IMR-90 (cell line): ENCODE measurements around the gene CASTOR1. TPM values are rescaled to one million over a fixed set of nuclear protein-coding genes. Genes with fewer than 3 reads are reported as not detected.

Source experiments
- ATAC-seq: fragments of 200-7000 bp; cut with Tn5 transposase; 2 replicates; pipeline ENCODE4 v1.9.1; 2020; ENCODE audit warnings: low read depth, mild to moderate bottlenecking, moderate library complexity
- BruUV-seq: library from RNA; stranded (reverse); fragments of 400-500 nt; replicated peaks from 2 replicates; lab custom pipeline; 2021; lab: Mats Ljungman, UMichigan
- CTCF ChIA-PET: fragments of 300-600 bp; formaldehyde crosslinking; extraction: SDS; loops from one replicate; lab custom pipeline; 2021; ENCODE audit warnings: antibody characterized with exemption; lab: Yijun Ruan, JAX
- POLR2A ChIA-PET: fragments of 300-600 bp; sonication (Branson Sonifier 250); formaldehyde crosslinking; loops from one replicate; lab custom pipeline; 2022; ENCODE audit warnings: antibody characterized with exemption; ENCODE audit not compliant: unreplicated experiment; lab: Charles Lee
- DNase-seq: peaks from one replicate; pipeline ENCODE4 v3.0.0; 2013
- H2AFZ ChIP-seq: replicated peaks from 2 replicates; pipeline ENCODE3; 2013; ENCODE audit warnings: low read length, mild to moderate bottlenecking; ENCODE audit not compliant: poor library complexity
- H2AK5ac ChIP-seq: 2 replicates; pipeline ENCODE4 v1.6.1; 2013; ENCODE audit warnings: low read depth, low read length, inconsistent platforms
- H2AK9ac ChIP-seq: replicated peaks from 2 replicates; pipeline ENCODE3; 2013; ENCODE audit warnings: mild to moderate bottlenecking, low read depth, low read length, moderate library complexity; ENCODE audit not compliant: poor library complexity
- H2BK120ac ChIP-seq: 2 replicates; pipeline ENCODE4 v1.6.1; 2013; ENCODE audit warnings: low read depth, low read length, inconsistent platforms
- H2BK15ac ChIP-seq: 3 replicates; pipeline ENCODE4 v1.6.1; 2013; ENCODE audit warnings: low read depth, low read length, inconsistent platforms
- H2BK20ac ChIP-seq: 2 replicates; pipeline ENCODE4 v1.6.1; 2013; ENCODE audit warnings: low read depth, mild to moderate bottlenecking, inconsistent platforms, low read length, moderate library complexity
- H2BK5ac ChIP-seq: 2 replicates; pipeline ENCODE4 v1.6.1; 2013; ENCODE audit warnings: mild to moderate bottlenecking, low read depth, low read length, inconsistent platforms; ENCODE audit not compliant: poor library complexity, severe bottlenecking
- H3K14ac ChIP-seq: replicated peaks from 2 replicates; pipeline ENCODE4 v1.6.1; 2013; ENCODE audit warnings: low read depth, low read length, inconsistent platforms
- H3K18ac ChIP-seq: 2 replicates; pipeline ENCODE4 v1.6.1; 2013; ENCODE audit warnings: low read depth, low read length, control low read depth
- H3K23ac ChIP-seq: 2 replicates; pipeline ENCODE4 v1.6.1; 2013; ENCODE audit warnings: low read depth, low read length, inconsistent platforms
- H3K27ac ChIP-seq: 2 replicates; pipeline ENCODE4 v1.5.1; 2013; ENCODE audit warnings: mild to moderate bottlenecking, control low read depth, low read length; ENCODE audit not compliant: insufficient read depth
- H3K27me3 ChIP-seq: 2 replicates; pipeline ENCODE4 v1.6.1; 2013; ENCODE audit warnings: low read length; ENCODE audit not compliant: control insufficient read depth, insufficient read depth
- H3K36me3 ChIP-seq: 2 replicates; pipeline ENCODE4 v1.6.1; 2013; ENCODE audit warnings: low read length, mixed read lengths; ENCODE audit not compliant: control insufficient read depth, insufficient read depth
- H3K4ac ChIP-seq: 2 replicates; pipeline ENCODE4 v1.6.1; 2013; ENCODE audit warnings: low read depth, low read length, inconsistent platforms
- H3K4me1 ChIP-seq: 2 replicates; pipeline ENCODE4 v1.6.1; 2013; ENCODE audit warnings: low read length, mixed read lengths; ENCODE audit not compliant: control insufficient read depth, insufficient read depth
- H3K4me2 ChIP-seq: 2 replicates; pipeline ENCODE4 v1.6.1; 2013; ENCODE audit warnings: low read depth, mild to moderate bottlenecking, control low read depth, low read length, moderate library complexity
- H3K4me3 ChIP-seq: 2 replicates; pipeline ENCODE4 v1.5.1; 2013; ENCODE audit warnings: low read depth, mild to moderate bottlenecking, control low read depth, low read length, moderate library complexity; ENCODE audit not compliant: insufficient read depth
- H3K56ac ChIP-seq: 2 replicates; pipeline ENCODE4 v1.6.1; 2013; ENCODE audit warnings: low read length, inconsistent platforms; ENCODE audit not compliant: insufficient read depth; ENCODE audit errors: extremely low read depth
- H3K79me1 ChIP-seq, 2 experiments: 2 replicates each; pipeline ENCODE4 v1.6.1; 2013; ENCODE audit warnings: low read length in 2 of 2, inconsistent platforms in 1 of 2, low read depth in 1 of 2
- H3K9ac ChIP-seq: 2 replicates; pipeline ENCODE4 v1.6.1; 2013; ENCODE audit warnings: low read depth, low read length, control low read depth
- H3K9me1 ChIP-seq: 2 replicates; pipeline ENCODE4 v1.6.1; 2013; ENCODE audit warnings: low read length, inconsistent platforms; ENCODE audit not compliant: insufficient read depth
- H3K9me3 ChIP-seq: 2 replicates; pipeline ENCODE4 v1.6.1; 2013; ENCODE audit warnings: low read length; ENCODE audit not compliant: control insufficient read depth, insufficient read depth
- H4K20me1 ChIP-seq: 2 replicates; pipeline ENCODE4 v1.6.1; 2013; ENCODE audit warnings: low read length, inconsistent platforms; ENCODE audit not compliant: insufficient read depth
- H4K5ac ChIP-seq: 2 replicates; pipeline ENCODE4 v1.6.1; 2013; ENCODE audit warnings: mild to moderate bottlenecking, low read depth, low read length, control low read depth
- H4K8ac ChIP-seq, 2 experiments: 2 replicates each; pipeline ENCODE4 v1.6.1; 2013; ENCODE audit warnings: low read depth in 2 of 2, low read length in 2 of 2, control low read depth in 1 of 2, inconsistent platforms in 1 of 2
- H4K91ac ChIP-seq: 2 replicates; pipeline ENCODE4 v1.6.1; 2013; ENCODE audit warnings: low read depth, low read length, inconsistent platforms; ENCODE audit not compliant: insufficient read depth
- BHLHE40 ChIP-seq: fragments of 150-350 bp; IDR thresholded peaks from 2 replicates; pipeline ENCODE4 v1.6.1; 2016; ENCODE audit warnings: mild to moderate bottlenecking, low read depth, low read length
- CEBPB ChIP-seq: IDR thresholded peaks from 2 replicates; pipeline ENCODE4 v1.6.1; 2012; ENCODE audit warnings: low read depth, low read length, improper control_type of control experiment
- CHD1 ChIP-seq: IDR thresholded peaks from 2 replicates; pipeline ENCODE4 v1.6.1; 2012; ENCODE audit warnings: low read depth, low read length, improper control_type of control experiment
- FOS ChIP-seq: fragments of 150-350 bp; IDR thresholded peaks from 2 replicates; pipeline ENCODE4 v1.6.1; 2016; ENCODE audit warnings: low read depth, low read length
- MAFK ChIP-seq: IDR thresholded peaks from 2 replicates; pipeline ENCODE4 v1.6.1; 2012; ENCODE audit warnings: low read depth, low read length, improper control_type of control experiment
- MAZ ChIP-seq: IDR thresholded peaks from 2 replicates; pipeline ENCODE4 v1.6.1; 2012; ENCODE audit warnings: low read depth, mild to moderate bottlenecking, low read length, improper control_type of control experiment, moderate library complexity, borderline replicate concordance
- MXI1 ChIP-seq: IDR thresholded peaks from 2 replicates; pipeline ENCODE4 v1.6.1; 2012; ENCODE audit warnings: low read depth, mild to moderate bottlenecking, low read length, moderate library complexity, borderline replicate concordance
- NFE2L2 ChIP-seq: fragments of 150-350 bp; IDR thresholded peaks from 2 replicates; pipeline ENCODE4 v1.6.1; 2016; ENCODE audit warnings: low read depth, mild to moderate bottlenecking, low read length
- POLR2A ChIP-seq: IDR thresholded peaks from 2 replicates; pipeline ENCODE4 v1.6.1; 2012; ENCODE audit warnings: mild to moderate bottlenecking, low read depth, low read length
- RAD21 ChIP-seq: IDR thresholded peaks from 2 replicates; pipeline ENCODE4 v1.6.1; 2012; ENCODE audit warnings: low read length, improper control_type of control experiment
- RCOR1 ChIP-seq: IDR thresholded peaks from 2 replicates; pipeline ENCODE4 v1.6.1; 2012; ENCODE audit warnings: mild to moderate bottlenecking, low read length, improper control_type of control experiment; ENCODE audit not compliant: insufficient replicate concordance
- RFX5 ChIP-seq: IDR thresholded peaks from 2 replicates; pipeline ENCODE4 v1.8.0; 2012; ENCODE audit warnings: low read depth, mild to moderate bottlenecking, low read length, moderate library complexity
- SMC3 ChIP-seq: fragments of 150-350 bp; IDR thresholded peaks from 2 replicates; pipeline ENCODE4 v1.6.1; 2016; ENCODE audit warnings: low read depth, mild to moderate bottlenecking, antibody characterized with exemption, low read length, moderate library complexity
- WGBS, 2 experiments: methylation state at CpG; one replicate each; pipeline versions ENCODE4 v1.1.5 to v1.1.7; 2013; ENCODE audit warnings: missing lambda C conversion rate in 2 of 2; ENCODE audit not compliant: insufficient read length in 1 of 2; ENCODE audit errors: extremely low coverage in 2 of 2; 5-methylcytosine and 5-hydroxymethylcytosine counted together
- dilution Hi-C: fragments of 300-500 bp; cut with HindIII; formaldehyde crosslinking; loops from one replicate; pipeline ENCODE4 v1.14.3; 2018; ENCODE audit warnings: low sequenced_read_pairs; ENCODE audit not compliant: unreplicated experiment
- in situ Hi-C: fragments of 300-500 bp; cut with MboI; formaldehyde crosslinking; loops from 3 replicates; pipeline ENCODE4 v1.14.3; 2019; ENCODE audit warnings: low sequenced_read_pairs, inconsistent platforms, mixed read lengths
- intact Hi-C: fragments of 100-400 bp; cut with micrococcal nuclease; formaldehyde crosslinking; loops from 2 replicates; pipeline ENCODE4 v1.10.0; 2022
- polyA plus RNA-seq, 3 experiments: library from polyadenylated mRNA; depleted of rRNA; stranded (reverse); fragments of >200 nt; gene quantifications; 2 replicates each; pipeline ENCODE4 v1.2.3, GENCODE V29; 2012; ENCODE audit warnings: low replicate concordance in 1 of 3
- total RNA-seq: library from RNA; depleted of rRNA; stranded (reverse); fragments of >200 nt; gene quantifications from 2 replicates; pipeline ENCODE4 v1.2.3, GENCODE V29; 2012
- TF ChIP-seq, protein P1 (sequence below): fragments of 150-350 bp; IDR thresholded peaks from 2 replicates; pipeline ENCODE4 v1.6.1; 2017; ENCODE audit warnings: mild to moderate bottlenecking, antibody characterized with exemption, low read length, low read depth
- TF ChIP-seq, protein P2 (sequence below): fragments of 150-350 bp; IDR thresholded peaks from 2 replicates; pipeline ENCODE4 v1.6.1; 2016; ENCODE audit warnings: low read depth, mild to moderate bottlenecking, low read length, moderate library complexity, borderline replicate concordance
- TF ChIP-seq, protein P3 (sequence below): conservative IDR thresholded peaks from 2 replicates; pipeline ENCODE4 v1.5.1; 2012; ENCODE audit warnings: mild to moderate bottlenecking, low read depth, low read length, improper control_type of control experiment

Gene CASTOR1
- total and polyA plus RNA-seq, 2 of the 4 experiments (the other 2 are of a cell fraction) = 10.6 to 23.5 TPM

- DNase-seq = no peak
- H3K27ac ChIP-seq = no peak overlapping the region
- H3K18ac ChIP-seq = no peak overlapping the region
- no peak overlapping the region for H3K56ac ChIP-seq
- H3K4me3 ChIP-seq = no peak overlapping the region
- dilution Hi-C loops = no loop called here
- no peaks in the 10 kb centered on the region for H3K27me3 ChIP-seq
- peaks cover 68% of the 10 kb centered on the region for H3K36me3 ChIP-seq
- H4K8ac ChIP-seq = no peak overlapping the region
- H4K20me1 ChIP-seq = 0 out of 2 replicates have a peak, but pooled peaks cover 3% of the 10 kb centered on the region
- H2AK5ac ChIP-seq = no peak overlapping the region
- ChIA-PET POLR2A (no interaction called here), CTCF (no interaction called here)
- no peak overlapping the region for H2AK9ac ChIP-seq
- WGBS, 2 experiments = no CpG with 5 or more reads among the region's 3 CpGs
- H3K9ac ChIP-seq = no peak overlapping the region
- H4K91ac ChIP-seq = no peak overlapping the region
- intact Hi-C loops = no loop called here
- H3K4me1 ChIP-seq = peaks cover under 1% of the 10 kb centered on the region
- TF ChIP-seq RAD21 (no peak), FOS (no peak), CEBPB (no peak), MXI1 (no peak), RCOR1 (no peak), POLR2A (no peak), SMC3 (no peak), MAZ (no peak), MAFK (no peak), CHD1 (no peak), BHLHE40 (no peak), NFE2L2 (no peak), RFX5 (no peak)
- TF ChIP-seq, protein P1, sequence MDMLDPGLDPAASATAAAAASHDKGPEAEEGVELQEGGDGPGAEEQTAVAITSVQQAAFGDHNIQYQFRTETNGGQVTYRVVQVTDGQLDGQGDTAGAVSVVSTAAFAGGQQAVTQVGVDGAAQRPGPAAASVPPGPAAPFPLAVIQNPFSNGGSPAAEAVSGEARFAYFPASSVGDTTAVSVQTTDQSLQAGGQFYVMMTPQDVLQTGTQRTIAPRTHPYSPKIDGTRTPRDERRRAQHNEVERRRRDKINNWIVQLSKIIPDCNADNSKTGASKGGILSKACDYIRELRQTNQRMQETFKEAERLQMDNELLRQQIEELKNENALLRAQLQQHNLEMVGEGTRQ = no peak
- TF ChIP-seq, protein P2, sequence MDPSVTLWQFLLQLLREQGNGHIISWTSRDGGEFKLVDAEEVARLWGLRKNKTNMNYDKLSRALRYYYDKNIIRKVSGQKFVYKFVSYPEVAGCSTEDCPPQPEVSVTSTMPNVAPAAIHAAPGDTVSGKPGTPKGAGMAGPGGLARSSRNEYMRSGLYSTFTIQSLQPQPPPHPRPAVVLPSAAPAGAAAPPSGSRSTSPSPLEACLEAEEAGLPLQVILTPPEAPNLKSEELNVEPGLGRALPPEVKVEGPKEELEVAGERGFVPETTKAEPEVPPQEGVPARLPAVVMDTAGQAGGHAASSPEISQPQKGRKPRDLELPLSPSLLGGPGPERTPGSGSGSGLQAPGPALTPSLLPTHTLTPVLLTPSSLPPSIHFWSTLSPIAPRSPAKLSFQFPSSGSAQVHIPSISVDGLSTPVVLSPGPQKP = no peak
- TF ChIP-seq, protein P3, sequence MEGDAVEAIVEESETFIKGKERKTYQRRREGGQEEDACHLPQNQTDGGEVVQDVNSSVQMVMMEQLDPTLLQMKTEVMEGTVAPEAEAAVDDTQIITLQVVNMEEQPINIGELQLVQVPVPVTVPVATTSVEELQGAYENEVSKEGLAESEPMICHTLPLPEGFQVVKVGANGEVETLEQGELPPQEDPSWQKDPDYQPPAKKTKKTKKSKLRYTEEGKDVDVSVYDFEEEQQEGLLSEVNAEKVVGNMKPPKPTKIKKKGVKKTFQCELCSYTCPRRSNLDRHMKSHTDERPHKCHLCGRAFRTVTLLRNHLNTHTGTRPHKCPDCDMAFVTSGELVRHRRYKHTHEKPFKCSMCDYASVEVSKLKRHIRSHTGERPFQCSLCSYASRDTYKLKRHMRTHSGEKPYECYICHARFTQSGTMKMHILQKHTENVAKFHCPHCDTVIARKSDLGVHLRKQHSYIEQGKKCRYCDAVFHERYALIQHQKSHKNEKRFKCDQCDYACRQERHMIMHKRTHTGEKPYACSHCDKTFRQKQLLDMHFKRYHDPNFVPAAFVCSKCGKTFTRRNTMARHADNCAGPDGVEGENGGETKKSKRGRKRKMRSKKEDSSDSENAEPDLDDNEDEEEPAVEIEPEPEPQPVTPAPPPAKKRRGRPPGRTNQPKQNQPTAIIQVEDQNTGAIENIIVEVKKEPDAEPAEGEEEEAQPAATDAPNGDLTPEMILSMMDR = no peak
- H2BK15ac ChIP-seq = no peak overlapping the region
- peaks cover 12% of the 10 kb centered on the region for H3K9me1 ChIP-seq
- ATAC-seq = no peak
- H2AFZ ChIP-seq = no peak overlapping the region
- no peak overlapping the region for H3K4me2 ChIP-seq
- H3K9me3 ChIP-seq = no peaks in the 10 kb centered on the region
- in situ Hi-C loops = no loop called here
- H3K23ac ChIP-seq = no peak overlapping the region
- no peak overlapping the region for H3K14ac ChIP-seq
- H4K5ac ChIP-seq = no peak overlapping the region
- H2BK20ac ChIP-seq = no peak overlapping the region
- H2BK120ac ChIP-seq = no peak overlapping the region
- H2BK5ac ChIP-seq = no peak overlapping the region
- H3K4ac ChIP-seq = no peak overlapping the region
- no TSS peak for BruUV-seq
- peaks cover 2 to 7% of the 10 kb centered on the region in 2 experiments; a peak in 3 of 4 replicates for H3K79me1 ChIP-seq
Observed at GRCh38 chr22:30333707-30334087, 44.4 kb upstream of the CASTOR1 start.
